GM19467 (cell line): ENCODE measurements around the gene VPS54.
"Not testable (repeated sequence)": the region's sequence is repeated elsewhere in the genome, so short reads cannot be mapped to it uniquely, and the experiment has no call there.

Experiments used
- ATAC-seq: cut with Tn5 transposase; IDR thresholded peaks from one replicate; pipeline ENCODE4 v1.9.1; 2021; ENCODE audit warnings: mild to moderate bottlenecking, moderate library complexity; ENCODE audit not compliant: unreplicated experiment

Gene VPS54

GRCh38 chr2:64024259-64024949 is 5.2 kb upstream of the VPS54 start:
- no peak for ATAC-seq

DNA sequence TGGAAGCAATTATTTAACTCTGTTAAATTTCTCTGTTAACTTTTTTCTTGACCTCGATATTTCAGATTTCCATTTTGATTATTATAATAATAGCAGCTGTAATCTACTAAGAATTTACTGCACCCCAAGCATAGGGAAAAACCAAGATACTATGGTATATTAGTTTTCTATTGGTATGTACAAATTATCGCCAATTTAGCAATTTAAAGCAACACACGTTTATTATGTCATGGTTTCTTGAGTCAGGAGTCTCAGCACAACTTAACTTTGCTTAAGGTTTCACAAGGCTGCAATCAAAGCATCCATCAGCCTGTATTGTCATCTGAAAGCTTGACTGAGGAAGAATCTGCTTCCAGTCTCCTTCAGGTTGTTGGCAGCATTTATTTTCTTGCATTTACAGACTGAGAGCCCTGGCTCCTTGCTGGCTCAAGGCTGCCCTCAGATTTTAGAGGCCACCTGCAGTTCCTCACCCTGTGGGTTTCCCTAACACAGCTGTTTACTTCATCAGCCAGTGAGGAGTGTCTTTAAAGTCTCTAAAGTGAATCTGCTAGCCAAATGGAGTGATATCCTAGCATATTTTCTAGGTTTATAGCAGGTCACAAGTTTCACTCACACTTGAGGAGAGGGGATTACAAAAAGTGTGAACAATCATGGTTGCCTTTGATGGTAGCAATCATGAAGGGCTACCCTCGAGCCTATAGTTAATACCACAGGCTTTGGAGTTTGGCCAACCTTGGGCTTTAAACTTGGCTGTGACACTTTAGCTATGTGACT is 4.4 kb upstream of the VPS54 start:
- no peak for ATAC-seq

DNA sequence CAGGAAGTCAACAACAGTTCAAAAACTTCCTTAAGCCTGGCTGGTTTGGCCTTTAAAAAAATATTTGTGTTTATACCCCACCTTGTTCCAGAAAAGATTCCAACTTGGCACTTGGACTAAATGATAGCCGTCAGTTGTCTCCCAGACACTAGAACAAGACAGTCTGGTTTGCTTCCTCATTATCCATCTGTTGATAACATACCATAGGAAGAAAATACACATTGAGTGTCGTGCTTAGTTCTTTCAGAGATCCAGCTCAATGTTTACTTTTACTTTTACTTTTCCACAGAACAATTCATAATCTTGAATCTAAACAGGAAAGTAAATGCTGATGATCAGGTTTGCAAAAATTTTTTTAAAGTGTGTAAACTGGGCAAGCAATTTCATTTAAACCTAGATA is 2.4 kb upstream of the VPS54 start:
- ATAC-seq: no peak

DNA sequence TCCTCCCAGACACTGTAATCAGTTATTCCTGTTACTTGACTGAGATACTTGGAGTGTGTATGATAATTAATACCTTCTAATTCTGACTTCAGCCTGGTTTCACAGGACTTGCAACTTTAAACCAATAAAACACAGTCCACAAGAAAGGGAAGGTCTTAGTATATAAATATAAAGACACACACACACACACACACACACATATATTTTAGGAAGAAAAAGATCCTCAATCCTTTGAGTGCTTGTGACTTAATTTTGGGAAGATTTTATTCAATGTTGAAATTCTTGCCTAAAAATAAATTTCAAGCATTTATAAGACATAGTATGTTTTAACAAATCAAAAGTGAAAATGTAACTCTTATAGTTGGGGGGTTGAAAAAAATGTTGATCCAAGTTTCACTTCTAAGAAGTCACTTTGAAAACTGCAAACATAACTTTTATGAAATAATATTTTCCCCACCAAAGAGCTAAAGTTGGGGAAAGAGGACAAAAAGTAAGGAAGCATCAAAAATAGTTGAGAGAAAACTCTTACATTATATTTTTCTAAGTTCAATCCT is 824 bp upstream of the VPS54 start:
- ATAC-seq: no peak

DNA sequence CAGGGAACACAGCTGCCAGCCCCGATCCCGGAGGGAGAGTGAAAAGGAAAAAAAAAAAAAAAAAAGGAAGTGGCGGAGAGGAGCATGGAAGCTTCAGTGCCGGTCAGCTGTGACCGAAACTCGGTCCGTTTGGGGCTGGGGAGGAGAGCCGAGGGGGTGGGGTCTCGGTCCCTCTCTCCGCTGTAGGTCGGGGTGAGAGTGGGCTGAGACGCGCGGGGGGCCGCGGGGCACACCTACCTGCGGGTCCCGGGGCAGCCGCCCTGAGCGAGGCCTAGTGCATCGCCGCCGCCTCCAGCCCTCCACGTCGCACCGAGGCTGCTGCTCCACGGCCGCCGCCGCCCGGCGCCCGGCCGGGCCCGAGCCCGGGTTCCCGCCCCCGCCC is 536 bp downstream of the VPS54 start:
- ATAC-seq: peak; percentile 34

DNA sequence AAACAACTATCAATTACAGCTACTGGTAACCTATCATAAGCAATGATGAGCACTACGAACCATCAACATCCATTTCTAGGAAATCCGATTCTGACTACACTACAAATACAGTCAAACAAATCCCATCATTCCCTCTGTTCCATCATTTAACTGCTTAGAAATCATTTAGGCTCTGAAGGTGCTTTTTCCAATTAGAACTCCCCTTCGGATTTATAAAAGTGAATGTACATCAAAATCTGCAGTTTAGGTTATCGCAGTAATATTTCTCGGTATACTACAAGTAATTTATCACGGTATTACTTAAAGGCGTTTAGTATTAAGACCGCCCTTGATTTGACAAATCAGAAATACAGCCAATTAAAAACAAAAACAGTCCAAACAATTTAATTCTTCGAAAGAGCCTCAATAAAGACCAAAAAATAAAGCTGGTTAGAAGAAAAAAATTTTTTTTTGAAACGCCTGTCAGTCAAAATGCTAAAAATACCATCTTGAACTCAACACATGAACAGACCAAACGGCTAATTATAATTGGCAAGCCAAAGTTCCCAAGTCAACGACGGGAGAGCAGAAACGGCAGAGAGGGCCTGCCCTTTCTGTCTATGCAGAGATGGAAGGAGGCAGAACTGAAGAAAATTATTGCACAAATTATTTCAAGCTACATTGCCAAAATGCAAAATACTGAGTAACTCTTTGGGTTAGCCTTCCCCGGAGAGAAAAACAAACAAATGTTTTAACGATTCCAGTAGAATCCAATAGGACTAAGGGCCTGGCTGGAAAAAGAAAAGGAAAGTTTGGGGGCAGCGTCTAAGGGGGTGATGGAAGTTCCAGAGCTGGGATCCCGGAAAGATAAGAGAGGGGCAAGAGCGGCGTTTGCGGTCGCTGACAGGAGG is 1.2 kb downstream of the VPS54 start:
- no peak for ATAC-seq

DNA sequence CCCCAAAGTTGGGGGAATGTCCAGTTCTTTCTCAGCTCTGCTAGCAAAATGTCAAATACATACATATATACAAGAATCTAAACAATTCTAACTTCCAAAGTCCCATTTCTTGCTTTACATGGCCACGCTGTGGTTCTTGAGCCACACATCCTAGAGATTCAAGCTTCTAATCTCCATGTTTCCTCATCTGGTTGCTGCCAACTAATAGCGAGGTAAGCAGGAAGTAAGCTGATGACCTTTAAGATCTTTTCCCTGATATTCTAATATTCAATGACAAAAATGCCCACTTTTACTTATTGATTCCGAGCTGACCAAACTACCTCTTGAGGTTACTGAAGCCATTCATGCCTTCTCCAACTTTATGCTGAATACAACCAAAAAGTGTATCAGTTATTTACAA is 3.3 kb downstream of the VPS54 start:
- no peak for ATAC-seq

- ATAC-seq: no peak
These were observed 3.8 kb downstream of the VPS54 start for GRCh38 chr2:64015391-64015790.

GRCh38 chr2:64014628-64015027 is 4.6 kb downstream of the VPS54 start:
- no peak for ATAC-seq

DNA sequence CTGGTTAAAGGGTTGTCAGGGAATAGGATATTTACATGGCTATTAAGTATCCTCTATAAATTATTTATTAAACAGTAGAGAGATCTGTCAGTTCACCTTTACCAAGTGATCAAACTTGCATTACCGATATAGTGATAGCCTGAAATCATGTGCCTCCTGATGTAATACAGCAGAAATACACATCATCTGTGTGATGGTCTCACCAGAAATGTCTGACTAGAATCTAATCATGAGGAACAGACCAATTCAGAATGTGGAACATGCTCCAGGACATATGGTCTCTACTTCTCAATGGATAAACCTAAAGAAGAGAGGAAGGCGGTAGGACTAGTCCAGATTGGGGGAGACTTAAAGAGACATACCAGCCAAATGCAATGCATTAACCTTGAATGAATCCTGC is 6.2 kb downstream of the VPS54 start:
- ATAC-seq: no peak

DNA sequence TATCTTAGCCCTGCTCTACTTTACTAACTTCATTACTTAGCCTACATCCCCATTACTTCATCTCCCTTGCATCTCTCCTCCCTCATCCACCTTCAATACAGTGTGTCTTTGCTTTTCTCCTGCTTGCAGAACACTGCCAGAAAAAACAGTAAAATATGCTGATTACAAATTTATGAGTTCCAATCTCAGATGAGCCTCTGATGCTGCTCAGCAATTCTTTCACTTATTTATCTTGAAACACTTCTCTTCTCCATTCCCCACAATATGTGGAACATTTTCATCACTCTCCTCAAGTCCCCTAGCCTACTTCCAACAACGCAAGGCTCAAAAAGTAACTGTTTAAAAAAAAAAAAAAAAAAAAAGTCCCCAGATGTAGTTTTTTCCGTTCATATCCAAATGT is 7.1 kb downstream of the VPS54 start:
- ATAC-seq: no peak

- no peak for ATAC-seq
These were observed 10.7 kb downstream of the VPS54 start for GRCh38 chr2:64008434-64009009.

- no peak for ATAC-seq
These were observed 11.3 kb downstream of the VPS54 start for GRCh38 chr2:64007924-64008323.

DNA sequence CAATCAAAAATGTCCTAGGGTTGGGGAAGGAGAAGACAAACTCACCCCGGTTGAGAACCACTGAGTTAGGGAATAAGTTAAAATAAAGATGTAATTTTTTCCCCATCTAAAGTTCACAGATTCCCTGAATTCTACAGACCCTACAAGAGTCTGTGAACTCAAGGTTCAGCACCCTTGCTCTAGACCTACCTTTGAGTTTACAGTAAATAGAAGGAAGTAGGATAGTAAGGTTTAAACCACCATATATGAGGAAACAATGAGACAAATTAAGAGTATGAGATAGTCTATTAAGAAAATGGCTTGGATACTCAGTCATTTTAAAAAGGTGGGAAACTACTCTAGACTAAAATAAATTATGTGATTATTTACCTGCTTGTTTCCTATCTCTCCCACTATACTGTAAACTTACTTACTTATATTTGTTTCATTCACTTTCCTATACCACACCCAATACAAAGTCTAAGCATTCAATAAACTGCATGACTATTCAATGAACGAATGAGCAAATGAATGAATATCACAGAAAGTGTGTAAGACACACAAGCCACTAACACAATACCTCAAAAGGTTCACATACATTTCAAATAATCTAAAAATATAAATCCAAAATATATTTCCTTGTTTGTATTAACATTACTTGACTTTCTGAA is 13.4 kb downstream of the VPS54 start:
- no peak for ATAC-seq

GRCh38 chr2:64003239-64003638 is 16.0 kb downstream of the VPS54 start:
- no peak for ATAC-seq

DNA sequence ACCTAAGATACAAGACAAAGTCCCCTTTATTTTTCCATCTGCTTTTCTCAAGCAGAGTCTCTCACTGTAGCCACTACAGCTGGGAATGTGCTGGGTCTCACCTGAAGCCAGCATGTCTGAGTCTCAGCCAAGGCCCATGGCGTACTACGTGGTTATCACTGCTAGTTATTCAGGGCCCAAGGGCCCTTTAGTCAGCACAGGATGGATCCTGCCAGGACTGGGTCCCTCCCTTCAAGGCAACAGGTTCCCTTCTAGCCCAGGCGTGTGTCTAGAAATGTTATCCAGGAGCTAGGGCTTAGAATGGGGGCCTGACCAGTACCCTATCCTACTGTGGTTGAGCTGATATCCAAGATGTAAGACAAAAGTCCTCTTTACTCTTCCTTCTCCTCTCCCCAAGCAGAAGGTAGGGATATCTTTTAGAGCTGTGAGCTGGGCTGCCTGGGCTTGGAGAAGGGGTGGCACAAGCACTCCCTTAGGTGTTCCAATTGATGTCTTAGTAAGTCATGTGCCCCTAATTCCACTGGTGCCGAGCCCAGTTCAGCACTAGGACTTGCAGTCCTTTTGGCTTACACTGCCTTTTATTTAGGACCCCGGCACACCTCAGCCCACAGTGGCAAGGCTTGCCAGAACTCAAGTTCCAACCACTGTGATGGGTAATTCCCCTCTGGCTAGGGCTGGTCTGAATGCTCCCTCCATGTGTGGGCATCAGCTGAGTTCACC is 17.7 kb downstream of the VPS54 start:
- ATAC-seq: no peak

DNA sequence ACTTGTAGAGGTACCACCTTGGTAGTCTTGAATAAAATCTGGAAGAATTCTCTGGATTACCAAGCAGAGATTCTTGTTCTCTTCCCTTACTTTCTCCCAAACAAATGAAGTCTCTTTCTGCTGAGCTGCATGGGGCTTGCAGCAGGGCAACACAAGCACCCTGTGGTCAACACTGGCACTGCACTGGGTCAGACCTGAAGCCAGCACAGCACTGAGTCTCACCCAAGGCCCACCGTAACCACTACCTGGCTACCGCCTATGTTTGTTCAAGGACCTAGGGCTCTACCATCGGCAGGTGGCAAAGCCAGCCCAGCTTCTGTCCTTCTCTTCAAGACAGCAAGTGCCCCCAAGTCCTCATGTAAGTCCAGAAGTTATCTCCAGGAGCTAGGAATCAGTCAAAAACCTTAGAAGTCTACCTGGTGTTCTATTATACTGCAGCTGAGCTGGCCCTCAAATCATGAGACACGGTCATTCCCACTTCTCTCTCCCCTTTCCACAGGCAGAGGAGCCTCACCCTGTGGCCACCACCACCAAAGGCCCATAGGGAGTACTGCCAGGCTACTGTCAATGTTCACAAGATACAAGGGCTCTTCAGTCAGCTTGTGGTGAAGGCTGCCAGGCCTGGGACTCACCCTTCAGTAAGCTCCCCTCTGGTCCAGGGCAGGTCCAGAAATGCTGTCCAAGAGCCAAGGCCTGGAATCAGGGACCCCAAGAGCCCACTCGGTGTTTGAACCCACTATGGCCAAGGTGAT is 18.4 kb downstream of the VPS54 start:
- no peak for ATAC-seq

DNA sequence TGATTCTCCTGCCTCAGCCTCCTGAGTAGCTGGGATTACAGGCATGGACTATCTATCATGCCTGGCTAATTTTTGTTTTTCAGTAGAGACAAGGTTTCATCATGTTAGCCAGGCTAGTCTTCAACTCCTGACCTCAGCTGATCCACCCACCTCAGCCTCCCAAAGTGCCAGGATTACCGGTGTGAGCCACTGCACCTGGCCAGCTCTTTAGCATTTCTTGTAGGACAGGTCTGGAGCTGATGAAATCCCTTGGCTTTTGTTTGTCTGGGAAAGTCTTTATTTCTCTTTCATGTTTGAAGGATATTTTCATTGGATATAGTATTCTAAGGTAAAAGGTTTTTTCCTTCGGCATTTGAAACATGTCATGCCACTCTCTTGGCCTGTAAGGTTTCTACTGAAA is 20.2 kb downstream of the VPS54 start:
- ATAC-seq: no peak

- ATAC-seq: not testable (repeated sequence)
These were observed 22.5 kb downstream of the VPS54 start for GRCh38 chr2:63996582-63997198.
